Panc1 (cell line): ENCODE measurements around the gene CAGE1.

Experiments
- CTCF ChIP-seq: fragments of 450-650 bp; IDR thresholded peaks from 2 replicates; pipeline ENCODE4 v1.5.1; 2017; ENCODE audit warnings: mild to moderate bottlenecking
- POLR2AphosphoS5 ChIP-seq: IDR thresholded peaks from 2 replicates; pipeline ENCODE4 v1.6.1; 2012; ENCODE audit warnings: mild to moderate bottlenecking, low read depth, low read length, moderate library complexity
- TCF7L2 ChIP-seq: IDR thresholded peaks from 2 replicates; pipeline ENCODE4 v1.6.1; 2011; ENCODE audit warnings: mild to moderate bottlenecking, low read depth, low read length, inconsistent platforms

DNA sequence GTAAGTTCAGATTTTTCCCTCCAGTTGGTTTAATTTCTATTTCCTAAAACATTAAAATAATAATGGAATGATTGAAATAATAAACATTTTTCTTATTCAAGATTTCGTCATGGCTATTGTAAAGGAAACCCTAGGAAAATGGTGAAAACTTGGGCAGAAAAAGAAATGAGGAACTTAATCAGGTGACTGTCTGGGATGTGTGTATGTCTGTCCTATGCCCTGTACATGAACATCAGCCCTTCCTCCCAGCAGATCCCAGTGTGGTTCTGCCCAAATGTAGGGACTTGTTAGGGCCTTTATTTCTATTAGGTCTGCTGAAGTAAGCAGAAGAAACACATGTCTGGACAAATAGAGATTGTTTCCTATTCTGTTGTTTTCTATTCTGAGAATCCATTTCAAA is 13.2 kb upstream of the CAGE1 start:
- TF ChIP-seq POLR2AphosphoS5 (no peak), CTCF (no peak), TCF7L2 (no peak)
